NCI-H2196 (cell line): ENCODE data around the gene CREB5.
A peak's percentile ranks its signal among the peaks of the same experiment; 100 is the strongest.

Experiments
- DNase-seq: peaks from one replicate; lab custom pipeline; 2025; ENCODE audit not compliant: unreplicated experiment; lab: John Stamatoyannopoulos, UW

CREB5 gene

DNA sequence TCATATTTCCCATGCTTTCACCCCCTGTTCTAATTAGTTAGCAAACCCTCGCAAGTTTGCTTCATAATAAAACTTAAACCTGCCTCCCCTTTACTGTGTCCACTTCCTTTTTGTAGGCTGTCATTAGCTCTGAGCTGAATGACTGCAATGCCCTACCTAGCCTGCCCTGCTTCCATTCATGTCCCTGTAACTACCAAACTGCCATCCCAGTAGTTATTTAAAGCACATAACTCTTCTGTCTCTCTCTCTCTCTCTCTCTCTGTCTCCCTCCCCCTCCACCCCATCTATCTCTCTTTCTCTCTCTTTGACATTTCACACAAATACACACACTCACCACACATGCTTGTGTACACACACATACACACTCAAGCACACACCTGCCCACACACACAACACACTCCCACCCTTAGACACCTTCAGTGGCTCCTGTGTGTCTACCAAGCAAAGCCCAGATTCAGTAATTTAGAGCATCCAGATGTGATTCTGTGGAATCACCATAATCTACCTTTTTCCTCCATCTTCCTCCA, 430.5 kb downstream of the CREB5 start:
- DNase-seq: no peak

- DNase-seq: no peak
Observed at GRCh38 chr7:28845106-28845505, 432.8 kb downstream of the CREB5 start.

GRCh38 chr7:28847176-28847575, 434.9 kb downstream of the CREB5 start:
- DNase-seq: no peak

DNA sequence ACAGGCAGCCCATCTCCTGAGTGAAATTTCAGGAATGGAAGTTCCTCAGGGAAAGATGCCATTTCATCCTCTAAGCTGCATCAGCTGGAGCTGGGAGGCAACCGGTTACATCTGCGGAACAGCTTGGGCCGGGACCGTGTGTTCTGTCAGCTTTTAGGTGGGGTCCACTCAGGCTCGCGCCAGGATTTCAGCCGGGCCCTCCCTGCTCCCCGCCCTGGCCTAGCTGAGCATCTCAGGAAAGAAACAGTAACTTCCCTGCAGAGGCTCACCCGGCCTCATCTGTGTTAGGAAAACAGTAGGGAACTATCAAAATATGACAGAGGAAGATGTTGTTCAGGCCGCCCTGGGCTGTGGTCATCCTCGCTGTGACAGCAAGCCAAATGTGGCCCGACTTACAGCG, 435.4 kb downstream of the CREB5 start:
- no peak for DNase-seq

DNA sequence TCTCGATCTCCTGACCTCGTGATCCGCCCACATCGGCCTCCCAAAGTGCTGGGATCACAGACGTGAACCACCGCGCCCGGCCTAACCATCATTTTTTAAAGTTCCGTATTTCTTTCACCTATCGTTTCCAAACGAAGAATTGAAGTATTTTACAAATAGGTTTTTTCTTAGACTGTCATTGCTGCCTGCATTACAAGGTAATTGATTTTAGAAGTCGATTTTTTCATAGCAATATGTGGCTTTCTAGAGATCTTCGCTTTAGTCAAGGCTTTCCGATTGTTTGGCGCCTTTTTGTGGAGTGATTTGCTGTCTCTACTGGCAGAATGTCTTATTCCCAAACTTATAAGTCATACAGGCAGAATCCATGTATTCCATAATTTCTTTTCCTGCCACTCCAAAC, 436.6 kb downstream of the CREB5 start:
- no peak for DNase-seq

DNA sequence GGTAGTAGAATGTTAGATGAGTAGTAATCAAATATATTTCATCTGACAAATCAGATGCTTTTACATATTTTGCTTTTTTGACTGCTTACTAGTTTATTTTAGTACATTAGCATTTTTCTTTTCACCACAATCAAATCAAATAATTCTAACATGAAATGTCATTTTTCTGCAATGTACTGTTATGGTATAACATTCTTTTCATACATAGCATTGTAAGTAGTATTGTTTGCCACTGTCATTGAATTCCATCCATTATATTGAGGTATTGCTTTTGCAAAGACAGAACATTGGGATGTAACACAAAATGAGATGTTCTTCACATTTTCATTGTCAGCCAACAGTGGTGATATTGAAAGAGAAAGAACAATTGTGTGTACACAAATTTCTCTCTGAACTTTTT, 438.4 kb downstream of the CREB5 start:
- DNase-seq: no peak

GRCh38 chr7:28853150-28853549, 440.8 kb downstream of the CREB5 start:
- DNase-seq: no peak

- DNase-seq: peak; percentile 71
Observed at GRCh38 chr7:28853834-28854749, 441.8 kb downstream of the CREB5 start.

DNA sequence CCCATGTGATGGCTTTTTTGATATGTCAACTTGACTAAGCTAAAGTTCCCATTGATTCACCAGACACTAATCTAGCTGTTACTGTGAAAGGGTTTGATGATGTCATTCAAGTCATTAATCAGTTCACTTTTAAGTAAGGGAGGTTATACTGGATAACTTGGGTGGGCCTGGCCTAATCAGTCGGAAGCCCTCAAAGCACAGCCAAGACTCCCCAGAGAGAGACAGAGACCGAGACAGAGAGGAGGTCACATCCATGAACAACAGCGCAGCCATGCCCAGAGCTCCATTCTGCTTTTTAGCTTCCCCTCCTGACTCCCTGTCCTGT, 442.4 kb downstream of the CREB5 start:
- DNase-seq: no peak

DNA sequence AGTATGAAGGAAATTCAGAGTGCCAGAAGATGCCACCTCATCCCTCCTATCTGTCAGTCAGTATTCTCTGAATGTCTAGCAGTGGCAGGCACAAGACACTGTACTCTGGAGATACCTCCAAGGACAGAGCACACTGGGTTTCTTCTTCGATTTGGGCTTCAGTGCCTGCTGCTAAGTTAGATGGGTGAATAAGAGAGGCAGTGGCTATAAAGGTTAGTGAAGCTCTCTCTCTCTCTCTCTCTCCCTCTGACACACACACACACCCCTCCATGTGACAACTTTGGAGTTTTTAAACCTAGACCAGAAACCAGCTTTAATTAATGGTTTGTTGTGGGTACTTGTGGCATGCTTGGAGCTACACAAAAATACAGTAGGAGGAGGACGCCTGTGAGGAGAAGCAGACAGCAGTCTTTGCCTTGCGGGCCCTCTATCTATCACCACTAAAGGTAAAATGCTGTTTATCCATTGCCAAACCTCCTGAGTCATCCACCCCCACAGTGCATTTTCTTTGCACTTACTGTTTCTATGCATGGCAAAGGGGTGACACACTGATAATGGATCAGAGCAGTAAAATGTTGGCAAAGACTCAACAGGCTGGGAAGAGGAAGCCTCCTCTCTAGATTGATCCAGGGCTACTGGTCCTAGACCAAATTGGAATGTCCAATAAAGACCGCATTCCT, 443.4 kb downstream of the CREB5 start:
- DNase-seq: no peak

DNA sequence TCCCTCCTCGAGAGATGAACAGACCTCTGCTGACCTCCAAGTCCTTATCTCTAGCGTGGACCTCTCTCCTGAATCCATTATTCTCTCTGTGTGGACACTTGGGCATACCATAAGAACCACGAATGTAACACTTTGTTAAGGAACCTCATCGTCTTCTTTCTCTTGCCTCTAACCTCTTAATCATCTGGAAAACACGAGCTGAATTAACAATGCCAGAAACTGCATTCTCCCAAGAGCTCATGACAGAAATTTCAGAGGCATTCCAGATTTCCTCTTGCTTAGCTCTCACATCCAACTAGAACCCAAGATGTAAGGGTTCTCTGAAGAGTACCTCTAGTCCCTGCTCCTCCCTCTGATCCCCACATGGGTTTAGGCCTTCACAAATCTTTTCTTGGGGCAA, 444.3 kb downstream of the CREB5 start:
- DNase-seq: no peak

DNA sequence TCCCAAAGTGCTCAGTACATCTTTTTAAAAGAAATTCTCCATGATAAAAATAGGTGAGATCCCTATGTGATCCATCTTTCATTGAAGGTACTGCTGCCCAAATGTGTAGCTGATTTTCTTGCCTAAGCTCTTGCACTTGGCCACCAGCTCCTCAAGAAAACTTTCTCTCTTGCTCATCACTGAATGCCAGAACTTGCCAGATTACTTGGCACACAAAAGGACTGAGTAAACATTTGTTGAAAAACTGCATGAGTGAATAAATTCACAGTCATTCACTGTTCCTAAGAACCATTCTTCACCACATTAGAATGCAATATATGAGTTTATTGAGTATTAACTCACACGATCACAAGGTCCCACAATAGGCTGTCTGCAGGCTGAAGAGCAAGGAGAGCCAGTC, 445.9 kb downstream of the CREB5 start:
- DNase-seq: no peak

GRCh38 chr7:28858895-28859294, 446.6 kb downstream of the CREB5 start:
- DNase-seq: no peak

DNA sequence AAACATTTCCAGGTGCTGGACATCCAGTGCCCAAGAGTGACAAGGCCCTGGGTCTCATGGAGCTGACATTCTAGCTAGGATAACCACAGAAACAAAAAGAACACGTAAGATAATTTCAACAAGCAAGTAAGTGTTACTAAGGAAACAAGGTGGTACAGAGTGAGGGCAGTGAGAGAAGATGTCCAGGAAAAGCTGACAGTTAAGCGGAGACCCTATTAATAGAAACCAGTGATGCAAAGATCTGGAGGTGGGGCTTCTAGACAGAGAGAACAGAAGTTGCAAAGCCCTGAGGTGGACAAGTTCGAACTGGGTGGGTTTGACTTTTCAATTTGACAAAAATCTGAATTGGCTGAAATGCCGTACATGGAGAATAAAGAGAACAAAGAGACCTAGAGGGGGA, 449.5 kb downstream of the CREB5 start:
- no peak for DNase-seq

DNA sequence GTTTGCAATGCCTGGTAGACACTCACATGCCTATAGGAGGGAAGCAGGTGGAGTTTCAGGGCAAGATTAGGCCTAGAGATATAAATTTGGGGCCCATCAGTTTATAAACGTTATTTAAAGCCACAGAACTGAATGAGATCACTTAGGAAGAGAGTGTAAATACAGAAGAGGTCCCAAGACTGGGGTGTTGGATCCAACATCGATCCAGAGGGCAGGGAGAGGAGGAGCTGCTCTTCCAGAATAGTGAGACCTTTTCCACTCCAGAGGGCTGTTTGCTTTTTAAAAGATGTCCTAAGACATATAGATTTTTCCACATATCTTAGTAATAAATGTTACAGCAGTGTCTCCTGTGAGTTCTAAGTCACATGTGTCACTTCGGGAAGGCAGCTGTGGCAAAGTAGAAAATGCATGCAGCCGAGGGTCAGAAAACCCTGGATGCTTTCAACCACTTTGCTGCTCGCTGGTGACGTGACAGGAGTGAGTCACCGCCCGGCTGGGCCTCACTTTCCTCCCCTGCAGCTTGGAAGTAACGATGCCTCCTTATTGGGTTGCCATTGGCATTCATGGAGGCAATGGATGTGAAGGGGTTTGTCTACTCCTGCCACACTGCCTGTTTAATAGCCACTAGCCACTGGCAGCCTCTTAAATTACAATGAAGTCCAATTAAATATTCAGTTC, 450.4 kb downstream of the CREB5 start:
- DNase-seq: no peak

DNA sequence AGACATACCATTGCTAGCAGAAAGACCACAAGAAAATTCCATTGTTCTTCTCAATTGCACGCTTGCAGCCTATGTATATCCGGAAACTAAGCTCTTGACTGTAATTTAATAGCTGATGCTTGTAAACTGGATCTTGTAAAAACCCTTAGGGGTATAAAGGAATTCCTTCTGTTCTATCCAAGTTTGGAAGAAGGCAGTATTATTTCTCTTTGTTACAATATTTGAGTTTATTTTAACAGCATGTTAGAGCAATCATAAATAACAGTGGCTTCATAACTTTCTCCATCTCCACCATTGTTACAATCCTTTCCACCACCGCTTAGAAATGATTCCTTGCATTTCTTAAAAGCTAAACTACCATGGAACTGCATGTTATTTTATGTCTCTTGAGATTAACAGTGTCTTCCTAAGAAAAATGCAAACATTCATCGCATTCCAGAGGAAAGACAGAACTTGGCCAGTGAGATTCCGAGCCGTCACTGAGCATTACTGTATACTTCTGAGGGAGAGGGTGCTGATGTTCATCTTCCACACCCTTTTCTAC, 453.4 kb downstream of the CREB5 start:
- no peak for DNase-seq

- DNase-seq: no peak
Observed at GRCh38 chr7:28868712-28869111, 456.4 kb downstream of the CREB5 start.

DNA sequence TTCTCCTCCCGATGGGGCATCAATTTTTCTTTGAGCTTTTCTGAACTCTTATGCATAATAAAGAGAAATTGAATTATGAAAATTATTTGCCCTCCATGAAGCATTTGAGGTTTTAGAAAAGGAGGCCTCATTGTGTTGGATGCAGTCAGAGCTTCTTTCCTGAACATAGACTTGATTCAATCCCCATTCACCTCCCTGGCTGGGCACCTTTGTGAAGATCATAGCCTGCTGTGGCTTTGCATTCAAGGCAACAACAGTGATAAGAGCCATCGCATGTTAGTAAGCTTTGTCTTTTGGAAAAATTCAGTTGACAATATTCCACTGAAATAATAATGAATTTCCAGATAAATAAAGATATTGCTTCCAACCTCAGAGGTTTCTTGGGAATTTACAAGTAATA, 458.8 kb downstream of the CREB5 start:
- DNase-seq: no peak

GRCh38 chr7:28871631-28872030, 459.3 kb downstream of the CREB5 start:
- DNase-seq: no peak

DNA sequence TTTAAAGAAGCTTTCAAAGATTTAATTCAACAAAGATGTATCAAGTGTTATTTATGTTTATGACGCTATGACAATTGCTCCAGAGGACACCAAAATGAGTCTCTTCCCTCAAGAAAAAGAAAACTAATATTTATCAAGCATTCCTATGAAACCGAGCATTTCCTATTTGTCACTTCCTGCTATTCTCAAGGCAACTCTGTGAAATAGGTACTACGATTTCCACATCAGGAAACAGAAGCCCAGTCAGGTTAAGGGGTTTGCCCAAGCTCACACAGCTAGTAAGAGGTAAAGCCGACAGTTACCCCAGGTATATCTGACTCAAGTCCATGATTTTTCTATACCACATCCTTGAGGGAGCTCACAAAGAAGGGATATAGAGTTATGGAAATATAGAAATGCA, 459.9 kb downstream of the CREB5 start:
- DNase-seq: no peak

DNA sequence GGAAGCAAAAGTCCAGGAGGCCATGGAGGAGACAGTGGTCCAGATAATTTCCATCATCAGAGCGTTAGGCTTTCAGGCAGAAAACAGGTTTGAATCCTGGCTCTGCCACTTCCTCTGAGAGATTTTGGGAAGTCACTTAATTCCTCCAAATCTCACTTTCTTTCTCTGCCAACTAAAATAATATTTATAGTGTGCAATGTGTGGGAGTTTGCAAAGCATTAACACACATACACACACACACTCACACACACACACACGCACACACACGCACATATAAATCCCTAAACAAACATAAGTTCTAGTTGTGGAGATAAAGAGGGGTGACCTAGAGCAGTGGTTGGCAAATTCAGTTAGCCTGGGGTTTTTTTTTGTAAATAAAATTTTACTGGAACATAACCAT, 461.0 kb downstream of the CREB5 start:
- no peak for DNase-seq

DNA sequence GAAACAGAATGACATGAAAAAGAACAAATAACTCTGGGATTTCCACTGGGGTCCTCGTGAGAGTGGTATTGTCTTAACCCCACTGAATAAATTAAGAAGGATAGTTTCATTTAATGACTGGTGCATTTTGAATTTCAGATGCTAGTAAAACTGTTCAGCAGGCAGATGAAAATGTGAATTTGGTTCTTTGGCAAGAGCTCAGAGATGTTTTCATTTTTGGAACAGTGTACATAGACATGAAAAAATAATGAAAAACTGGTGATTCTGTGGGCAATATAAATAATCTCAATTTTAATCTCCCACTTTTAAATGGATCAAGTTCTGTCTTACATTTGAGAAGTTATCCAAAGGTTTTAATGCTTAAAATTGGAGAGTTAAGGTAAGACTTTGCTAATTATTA, 461.7 kb downstream of the CREB5 start:
- DNase-seq: no peak
